BLaER1 (cell line): ENCODE measurements around the gene NTM.
A peak's percentile ranks its signal among the peaks of the same experiment; 100 is the strongest.

Experiments used
- H3K27ac ChIP-seq: shearing (Covaris generic); formaldehyde crosslinking; 2 replicates; pipeline ENCODE4 v1.8.1; 2022
- H3K27me3 ChIP-seq: shearing (Covaris generic); formaldehyde crosslinking; 2 replicates; pipeline ENCODE4 v1.8.1; 2022
- H3K36me3 ChIP-seq: shearing (Covaris generic); formaldehyde crosslinking; 2 replicates; pipeline ENCODE4 v1.8.1; 2022
- H3K4me1 ChIP-seq: shearing (Covaris generic); formaldehyde crosslinking; 2 replicates; pipeline ENCODE4 v1.8.1; 2022
- H3K4me2 ChIP-seq: shearing (Covaris generic); formaldehyde crosslinking; 2 replicates; pipeline ENCODE4 v1.8.1; 2022
- H3K4me3 ChIP-seq: shearing (Covaris generic); formaldehyde crosslinking; 2 replicates; pipeline ENCODE4 v1.8.1; 2022
- H3K9ac ChIP-seq: shearing (Covaris generic); formaldehyde crosslinking; 2 replicates; pipeline ENCODE4 v1.8.1; 2022
- H3K9me3 ChIP-seq: shearing (Covaris generic); formaldehyde crosslinking; 2 replicates; pipeline ENCODE4 v1.8.1; 2022
- H4K20me1 ChIP-seq: shearing (Covaris generic); formaldehyde crosslinking; 2 replicates; pipeline ENCODE4 v1.8.1; 2022
- Cebpa-rat ChIP-seq: shearing (Covaris generic); IDR thresholded peaks from 2 replicates; pipeline ENCODE4 v1.8.1; 2022

Gene NTM

GRCh38 chr11:131690776-131691175, 320.4 kb downstream of the NTM start:
- H4K20me1 ChIP-seq, result peaks cover 46% of the 10 kb centered on the region; the same call in 1 of the 2 replicates
- peak overlapping the region; percentile 28; the same call in 1 of the 2 replicates for H3K4me3 ChIP-seq
- peaks cover 14% of the 10 kb centered on the region for H3K4me1 ChIP-seq
- no peaks in the 10 kb centered on the region for H3K36me3 ChIP-seq
- no peak overlapping the region for H3K9ac ChIP-seq
- H3K27ac ChIP-seq, result no peak overlapping the region
- H3K9me3 ChIP-seq, result no peaks in the 10 kb centered on the region
- no peak for TF ChIP-seq Cebpa-rat
- peak overlapping the region; percentile 81 for H3K4me2 ChIP-seq
- peaks cover 74% of the 10 kb centered on the region for H3K27me3 ChIP-seq

DNA sequence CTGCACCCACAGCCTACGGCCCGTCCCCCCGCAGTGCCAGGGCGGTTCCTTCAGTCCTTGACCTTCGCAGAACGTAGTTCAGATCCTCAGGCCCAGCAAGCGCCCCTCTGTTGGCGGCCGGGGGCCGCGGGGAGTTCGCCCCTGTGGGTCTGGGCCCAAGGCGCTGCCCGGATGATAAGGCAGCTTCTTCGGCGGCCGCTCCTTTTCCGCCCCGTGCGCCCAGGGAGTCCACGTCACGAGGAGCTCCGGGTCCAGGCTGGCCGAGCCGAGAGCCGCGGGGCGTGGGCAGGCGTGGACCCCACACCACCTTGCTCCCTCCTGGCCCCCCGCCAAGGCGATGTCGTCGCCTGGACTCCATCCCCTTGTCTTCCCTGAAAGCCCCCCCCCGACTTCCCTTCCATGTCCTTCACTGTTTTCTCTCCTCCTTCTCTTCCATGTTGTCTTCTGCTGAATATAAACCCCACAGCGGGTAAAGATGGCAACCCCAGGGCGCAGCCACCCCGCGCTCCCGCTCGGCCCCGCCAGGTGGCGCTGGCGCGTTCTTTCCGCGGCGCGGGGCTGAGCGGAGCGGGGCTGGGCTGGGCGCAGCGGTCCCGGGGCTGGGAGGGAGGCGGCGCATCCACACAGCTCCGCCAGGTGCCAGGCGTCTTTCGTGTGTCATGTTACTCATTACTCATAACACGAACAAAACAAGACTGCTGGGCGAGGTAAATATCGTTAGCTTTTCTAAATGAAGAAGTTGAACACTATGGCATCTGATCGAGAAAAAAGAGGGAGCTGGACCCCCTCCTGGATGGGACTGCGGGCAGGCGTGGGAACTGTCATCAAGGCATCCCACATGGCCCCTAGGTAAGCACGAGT, 321.0 kb downstream of the NTM start:
- H3K4me3 ChIP-seq, result no peak overlapping the region
- H3K27me3 ChIP-seq, result peaks cover 78% of the 10 kb centered on the region
- peaks cover 14% of the 10 kb centered on the region for H3K4me1 ChIP-seq
- no peaks in the 10 kb centered on the region for H3K36me3 ChIP-seq
- no peak for TF ChIP-seq Cebpa-rat
- H3K9ac ChIP-seq, result no peak overlapping the region
- H3K4me2 ChIP-seq, result peak overlapping the region; percentile 81
- no peak overlapping the region for H3K27ac ChIP-seq
- no peaks in the 10 kb centered on the region for H3K9me3 ChIP-seq
- peaks cover 46% of the 10 kb centered on the region; the same call in 1 of the 2 replicates for H4K20me1 ChIP-seq

DNA sequence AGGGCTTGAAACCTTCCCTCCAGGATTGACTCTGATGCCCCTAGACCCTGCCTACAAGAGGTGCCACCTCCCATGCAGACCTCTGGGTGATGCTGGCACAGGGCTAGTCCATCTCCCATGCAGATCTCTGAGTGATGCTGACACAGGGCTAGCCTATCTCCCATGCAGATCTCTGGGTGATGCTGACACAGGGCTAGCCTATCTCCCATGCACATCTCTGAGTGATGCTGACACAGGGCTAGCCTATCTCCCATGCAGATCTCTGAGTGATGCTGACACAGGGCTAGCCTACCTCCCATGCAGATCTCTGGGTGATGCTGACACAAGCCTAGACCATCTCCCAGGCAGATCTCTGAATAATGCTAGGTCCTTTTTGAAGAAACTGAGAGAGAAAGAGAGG, 321.7 kb downstream of the NTM start:
- no peaks in the 10 kb centered on the region for H3K9me3 ChIP-seq
- no peaks in the 10 kb centered on the region for H3K36me3 ChIP-seq
- no peak overlapping the region for H3K9ac ChIP-seq
- TF ChIP-seq Cebpa-rat, result no peak
- H3K4me2 ChIP-seq, result no peak overlapping the region
- no peak overlapping the region for H3K4me3 ChIP-seq
- H3K27me3 ChIP-seq, result peaks cover 76% of the 10 kb centered on the region
- peaks cover 14% of the 10 kb centered on the region for H3K4me1 ChIP-seq
- H4K20me1 ChIP-seq, result peaks cover 45% of the 10 kb centered on the region; the same call in 1 of the 2 replicates
- H3K27ac ChIP-seq, result no peak overlapping the region

- H3K36me3 ChIP-seq, result no peaks in the 10 kb centered on the region
- H3K9ac ChIP-seq, result no peak overlapping the region
- H3K27me3 ChIP-seq, result peaks cover 74% of the 10 kb centered on the region
- H3K27ac ChIP-seq, result no peak overlapping the region
- no peak overlapping the region for H3K4me3 ChIP-seq
- peaks cover 14% of the 10 kb centered on the region for H3K4me1 ChIP-seq
- H3K4me2 ChIP-seq, result no peak overlapping the region
- no peaks in the 10 kb centered on the region for H3K9me3 ChIP-seq
- no peak for TF ChIP-seq Cebpa-rat
- peaks cover 38% of the 10 kb centered on the region; the same call in 1 of the 2 replicates for H4K20me1 ChIP-seq
Measured at GRCh38 chr11:131692961-131693360, 322.5 kb downstream of the NTM start.

DNA sequence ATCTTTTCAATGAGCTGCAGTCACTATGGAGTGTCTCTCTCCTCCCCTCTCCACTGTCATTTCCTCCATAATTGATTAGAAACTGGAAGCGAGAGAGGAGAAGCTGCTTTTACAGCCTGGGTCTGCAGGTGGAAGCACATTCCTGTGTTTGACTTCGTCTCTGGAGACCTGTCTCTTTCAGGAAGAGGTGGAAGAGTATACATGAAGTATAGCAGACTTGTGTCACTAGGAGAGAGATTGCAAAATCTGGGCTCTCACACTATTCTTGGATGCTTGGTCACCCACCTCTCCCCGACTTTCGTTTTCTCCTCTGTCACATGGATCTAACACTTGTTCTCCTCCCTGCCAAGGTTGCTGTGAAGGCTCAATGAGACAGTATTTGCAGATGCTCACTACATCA, 323.3 kb downstream of the NTM start:
- Histone ChIP-seq H3K27ac (no peak overlapping the region), H3K9me3 (no peaks in the 10 kb centered on the region), H4K20me1 (peaks cover 33% of the 10 kb centered on the region; the same call in 1 of the 2 replicates), H3K4me1 (peaks cover 14% of the 10 kb centered on the region), H3K36me3 (no peaks in the 10 kb centered on the region), H3K4me3 (no peak overlapping the region), H3K27me3 (peaks cover 66% of the 10 kb centered on the region), H3K9ac (no peak overlapping the region), H3K4me2 (no peak overlapping the region)
- no peak for TF ChIP-seq Cebpa-rat

DNA sequence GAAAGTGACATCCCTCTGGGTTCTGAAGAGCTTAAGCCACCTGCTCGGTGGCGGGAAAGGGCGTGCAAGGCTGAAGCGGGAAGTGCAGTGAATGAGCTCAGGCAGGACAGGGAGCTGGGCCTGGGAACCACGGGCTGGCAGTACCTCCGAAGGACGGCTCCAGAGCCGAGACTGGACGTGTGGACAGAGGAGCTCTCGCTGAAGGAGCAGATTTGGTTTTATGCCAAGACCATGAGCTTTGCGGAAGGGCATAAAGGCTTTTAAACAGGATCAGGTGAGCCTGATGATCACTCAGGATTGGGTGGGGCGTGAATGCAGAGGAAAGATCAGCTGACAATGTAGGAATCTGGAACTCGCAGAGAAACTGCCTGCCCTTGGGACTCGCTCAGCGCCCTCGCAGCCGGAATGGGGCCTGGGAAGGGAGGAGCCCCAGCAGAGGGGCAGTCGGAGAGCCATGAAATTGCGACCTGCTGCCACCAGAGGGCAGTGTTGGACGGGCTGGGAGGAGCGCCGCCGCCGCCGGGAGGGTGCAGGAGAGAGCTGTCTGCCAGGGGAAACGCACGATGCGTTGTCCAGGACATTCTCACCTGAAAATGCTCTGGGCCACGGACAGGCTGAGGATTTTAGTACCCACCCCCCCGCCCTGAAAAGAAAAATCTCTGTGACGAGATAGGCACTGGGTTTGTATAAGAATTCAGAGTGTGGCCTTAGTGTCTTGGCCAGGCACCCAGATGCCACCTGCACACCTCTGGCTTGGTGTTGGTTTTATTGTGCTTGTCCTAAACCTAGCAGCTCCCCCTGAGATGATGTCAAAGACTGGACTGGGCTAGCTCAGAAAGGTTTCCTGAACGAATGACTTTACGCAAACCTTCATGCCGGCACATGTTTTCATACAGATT, 324.4 kb downstream of the NTM start:
- peaks cover 14% of the 10 kb centered on the region for H3K4me1 ChIP-seq
- peaks cover 56% of the 10 kb centered on the region for H3K27me3 ChIP-seq
- no peak overlapping the region for H3K4me2 ChIP-seq
- H3K4me3 ChIP-seq, result no peak overlapping the region
- peaks cover 28% of the 10 kb centered on the region; the same call in 1 of the 2 replicates for H4K20me1 ChIP-seq
- H3K27ac ChIP-seq, result no peak overlapping the region
- no peak overlapping the region for H3K9ac ChIP-seq
- no peaks in the 10 kb centered on the region for H3K36me3 ChIP-seq
- no peak for TF ChIP-seq Cebpa-rat
- H3K9me3 ChIP-seq, result no peaks in the 10 kb centered on the region

DNA sequence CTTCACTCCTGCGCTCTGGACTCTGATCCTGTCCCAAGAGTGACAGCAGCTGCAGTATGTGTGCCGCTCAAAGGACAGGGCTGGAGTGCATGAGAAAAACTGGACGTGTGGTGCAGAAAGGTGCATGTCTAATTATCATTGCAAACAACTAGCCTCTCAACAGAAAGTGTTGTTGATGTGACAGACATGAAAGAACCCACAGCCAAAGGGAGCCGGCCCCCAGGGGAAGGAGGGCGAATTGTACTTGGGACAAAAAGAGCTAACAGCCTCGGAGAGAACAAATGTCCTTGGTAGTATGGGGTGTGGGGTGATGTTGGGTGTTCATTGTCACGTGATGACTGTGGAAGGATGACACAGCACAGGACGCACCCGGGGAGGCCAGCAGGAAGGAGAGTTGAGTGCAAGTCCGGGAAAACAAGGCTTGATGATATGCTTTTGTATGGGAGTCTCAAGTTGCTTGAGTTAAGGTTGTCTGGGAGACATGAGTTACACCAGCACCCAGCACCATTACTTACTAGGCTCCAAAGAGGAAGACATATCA, 325.5 kb downstream of the NTM start:
- no peak overlapping the region for H3K4me2 ChIP-seq
- peaks cover 47% of the 10 kb centered on the region for H3K27me3 ChIP-seq
- peaks cover 3% of the 10 kb centered on the region for H3K4me1 ChIP-seq
- no peak for TF ChIP-seq Cebpa-rat
- no peak overlapping the region for H3K9ac ChIP-seq
- H4K20me1 ChIP-seq, result peaks cover 20% of the 10 kb centered on the region; the same call in 1 of the 2 replicates
- no peak overlapping the region for H3K4me3 ChIP-seq
- no peaks in the 10 kb centered on the region for H3K36me3 ChIP-seq
- H3K27ac ChIP-seq, result no peak overlapping the region
- no peaks in the 10 kb centered on the region for H3K9me3 ChIP-seq

GRCh38 chr11:131696690-131697089, 326.3 kb downstream of the NTM start:
- H4K20me1 ChIP-seq, result peaks cover 13% of the 10 kb centered on the region; the same call in 1 of the 2 replicates
- TF ChIP-seq Cebpa-rat, result no peak
- no peak overlapping the region for H3K4me3 ChIP-seq
- no peak overlapping the region for H3K9ac ChIP-seq
- peaks cover 40% of the 10 kb centered on the region for H3K27me3 ChIP-seq
- no peaks in the 10 kb centered on the region for H3K9me3 ChIP-seq
- no peaks in the 10 kb centered on the region for H3K4me1 ChIP-seq
- no peak overlapping the region for H3K4me2 ChIP-seq
- H3K36me3 ChIP-seq, result no peaks in the 10 kb centered on the region
- H3K27ac ChIP-seq, result no peak overlapping the region

DNA sequence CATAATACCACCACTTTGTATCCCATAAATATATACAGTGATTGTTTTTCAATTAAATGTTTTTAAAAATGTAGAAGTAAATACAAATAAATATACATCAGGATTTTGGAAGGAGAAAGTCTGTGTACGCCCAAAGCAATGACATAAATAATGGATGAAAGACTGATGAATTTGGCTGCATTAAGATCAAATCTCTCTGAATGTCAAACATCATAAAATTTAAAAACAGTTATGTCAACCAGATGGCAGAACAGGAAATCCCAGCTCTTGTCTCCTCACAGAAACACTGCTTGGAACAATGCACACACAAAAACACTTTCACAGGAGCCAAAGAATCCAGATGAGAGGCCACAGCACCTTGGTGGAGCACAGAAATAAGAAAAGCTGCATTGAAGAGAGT, 332.9 kb downstream of the NTM start:
- no peak for TF ChIP-seq Cebpa-rat
- no peak overlapping the region for H3K27ac ChIP-seq

More for the DNA sequence above, 332.9 kb downstream of the NTM start:
- no peak overlapping the region for H3K4me2 ChIP-seq
- no peak overlapping the region for H3K4me3 ChIP-seq
- no peaks in the 10 kb centered on the region for H3K36me3 ChIP-seq
- H3K4me1 ChIP-seq, result no peaks in the 10 kb centered on the region
- no peaks in the 10 kb centered on the region for H3K27me3 ChIP-seq
- no peaks in the 10 kb centered on the region for H4K20me1 ChIP-seq
- H3K9ac ChIP-seq, result no peak overlapping the region
- peaks cover 19% of the 10 kb centered on the region for H3K9me3 ChIP-seq
